DOHH2 (cell line): ENCODE data around the gene MRPL3.

Source experiments
- CTCF ChIP-seq: fragments of 200-600 bp; sonication (generic); IDR thresholded peaks from one replicate; pipeline ENCODE4 v1.5.1; 2014; ENCODE audit warnings: antibody characterized with exemption, mild to moderate bottlenecking, low read depth, low read length; ENCODE audit not compliant: poor library complexity, severe bottlenecking
- EZH2phosphoT487 ChIP-seq: fragments of 200-600 bp; sonication (generic); IDR thresholded peaks from 2 replicates; pipeline ENCODE4 v1.6.1; 2017; ENCODE audit warnings: borderline replicate concordance, mild to moderate bottlenecking, antibody characterized with exemption, low read length, moderate library complexity, mixed read lengths

- TF ChIP-seq CTCF: no peak
- no peak for TF ChIP-seq EZH2phosphoT487
Observed at GRCh38 chr3:131435000-131435399, 67.8 kb downstream of the MRPL3 start.
